RKO (cell line): ENCODE results near the gene PACS1.

Source experiments
- DNase-seq: peaks from one replicate; pipeline ENCODE4 v3.0.0-alpha.2; 2016; ENCODE audit warnings: low spot score

Gene PACS1

DNA sequence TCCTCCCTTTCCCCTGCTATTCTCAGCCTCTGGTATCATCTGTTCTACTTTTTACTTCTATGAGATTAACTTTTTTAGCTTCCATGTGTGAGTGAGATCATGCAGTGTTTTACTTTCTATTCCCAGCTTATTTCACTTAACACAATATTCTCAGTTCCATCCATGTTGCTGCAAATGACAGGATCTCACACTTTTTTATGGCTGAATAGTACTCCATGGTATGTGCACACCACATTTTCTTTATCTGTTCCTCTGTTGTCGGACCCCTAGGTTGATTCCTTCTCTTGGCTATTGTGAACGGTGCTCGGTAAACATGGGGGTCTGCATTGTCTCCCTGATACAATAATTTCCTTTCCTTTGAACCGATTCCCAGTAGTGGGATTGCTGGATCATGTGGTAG lies 117.4 kb downstream of the PACS1 start:
- DNase-seq = no peak

DNA sequence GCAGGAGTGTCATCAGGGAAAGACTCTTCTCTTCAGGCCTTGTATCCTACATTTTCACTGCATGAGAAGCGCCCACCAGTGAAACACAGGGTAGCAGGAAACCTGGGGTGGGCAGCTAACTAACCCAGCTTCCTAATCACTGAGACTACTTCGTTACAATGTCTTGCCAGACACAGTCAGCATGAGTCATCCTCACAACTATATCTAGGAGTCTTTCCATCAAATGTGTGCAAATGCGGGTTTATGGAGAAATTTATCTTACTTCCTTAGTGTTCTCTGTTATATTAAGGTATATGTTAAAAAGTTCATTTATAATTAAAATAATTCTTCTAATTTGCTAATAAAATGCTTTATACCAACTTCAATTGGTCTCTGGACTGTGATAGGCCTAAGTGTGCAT lies 118.5 kb downstream of the PACS1 start:
- peak; percentile 54 for DNase-seq

DNA sequence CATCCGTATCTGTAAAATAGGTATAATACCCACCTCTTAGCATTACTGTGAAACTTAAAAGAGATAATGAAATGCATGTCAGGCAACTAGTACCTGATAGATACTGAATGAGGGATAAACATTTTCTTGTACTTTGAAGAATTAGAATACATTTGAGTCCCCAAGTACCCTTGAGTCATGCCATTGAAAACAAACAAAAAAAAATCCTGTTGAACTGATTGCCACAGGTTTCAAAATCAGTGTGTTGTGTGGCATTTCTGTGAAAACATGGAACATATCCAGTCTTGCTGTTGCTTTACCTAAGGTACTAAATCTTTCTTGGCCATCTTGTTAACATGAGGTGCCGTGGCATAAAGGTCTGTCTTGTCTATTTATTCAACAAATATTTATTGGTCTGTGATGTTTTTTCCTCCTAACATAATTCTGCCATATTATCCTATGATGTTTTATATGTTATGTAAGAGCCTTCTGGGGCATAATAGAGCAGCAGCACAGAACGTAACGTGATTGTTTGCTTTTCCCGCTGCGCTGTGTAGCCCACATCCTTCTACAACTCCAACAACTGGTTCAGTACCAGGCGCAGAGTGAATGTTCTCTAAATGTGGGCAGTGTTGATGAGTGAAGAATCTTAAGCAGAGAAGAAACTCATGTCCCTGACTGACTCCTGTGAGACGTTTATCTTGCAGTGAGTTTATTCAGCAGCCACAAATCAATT lies 119.1 kb downstream of the PACS1 start:
- DNase-seq = no peak

DNA sequence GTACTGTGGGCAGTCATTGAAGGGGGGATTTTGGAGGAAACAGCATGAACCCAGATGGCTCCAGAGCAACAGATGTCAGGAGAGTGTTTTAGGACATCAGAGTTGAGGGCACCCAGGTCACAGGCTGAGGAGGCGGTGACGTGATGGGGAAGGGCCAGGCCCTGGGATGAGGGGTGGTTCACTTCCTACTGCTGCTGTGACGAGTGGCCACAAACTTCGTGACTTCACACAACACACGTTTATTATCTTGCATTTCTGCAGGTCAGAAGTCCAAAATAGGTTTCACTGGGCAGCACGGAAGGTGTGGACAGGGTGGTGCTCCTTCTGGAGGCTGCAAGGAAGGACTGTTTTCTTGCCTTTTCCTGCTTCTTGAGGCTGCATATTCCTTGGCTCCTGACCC lies 120.7 kb downstream of the PACS1 start:
- DNase-seq = no peak

DNA sequence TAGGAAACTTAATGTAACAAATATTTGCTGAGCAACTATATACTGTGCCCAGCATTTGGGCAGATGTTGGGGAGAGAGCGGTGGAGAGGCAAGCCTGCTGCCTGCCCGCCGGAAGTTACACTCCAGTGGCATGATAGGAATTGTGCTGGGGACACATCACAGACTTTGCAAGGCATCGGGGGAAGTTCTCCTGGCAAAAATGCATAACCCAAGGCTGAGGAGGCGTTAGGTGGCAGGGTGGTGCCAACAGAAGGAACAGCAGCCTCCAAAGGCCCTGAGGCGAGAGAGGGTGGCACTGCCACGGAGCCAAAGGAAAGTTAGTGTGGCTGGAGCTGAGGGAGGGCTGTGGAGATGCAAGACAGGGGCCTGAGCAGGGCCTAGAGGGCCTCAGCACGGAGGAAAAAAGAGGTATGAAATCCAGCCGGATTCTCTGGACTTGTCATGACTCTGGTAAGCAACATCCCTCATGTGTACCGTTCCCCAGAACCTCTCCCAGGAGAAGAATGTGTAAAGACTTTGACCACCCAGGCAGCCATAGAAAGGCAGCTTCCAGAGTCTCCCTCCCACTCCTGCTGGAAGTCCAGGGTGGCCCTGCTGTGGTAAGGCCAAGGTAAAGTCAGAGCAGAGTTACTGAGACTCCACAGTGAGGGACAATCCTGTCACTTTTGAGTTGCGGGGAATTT lies 122.2 kb downstream of the PACS1 start:
- DNase-seq = no peak

DNA sequence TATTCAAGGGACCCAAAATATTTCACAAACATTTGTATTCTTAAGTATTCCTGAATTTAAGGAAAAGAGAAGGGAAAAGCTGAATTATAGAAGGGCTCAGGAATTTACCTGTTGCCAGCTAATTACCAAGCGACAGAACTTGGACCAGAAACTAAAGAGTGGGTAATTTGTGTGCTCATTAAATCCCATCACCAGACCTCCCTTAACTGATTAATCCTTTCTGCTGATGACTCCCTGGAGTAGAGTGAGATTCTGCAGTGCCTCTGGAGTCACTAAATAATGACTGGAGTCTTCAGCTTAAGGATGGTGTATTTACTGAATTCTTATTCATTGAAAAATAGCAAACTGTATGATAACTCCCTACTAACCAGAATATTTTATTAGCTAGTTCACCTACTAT lies 124.3 kb downstream of the PACS1 start:
- DNase-seq = no peak

DNA sequence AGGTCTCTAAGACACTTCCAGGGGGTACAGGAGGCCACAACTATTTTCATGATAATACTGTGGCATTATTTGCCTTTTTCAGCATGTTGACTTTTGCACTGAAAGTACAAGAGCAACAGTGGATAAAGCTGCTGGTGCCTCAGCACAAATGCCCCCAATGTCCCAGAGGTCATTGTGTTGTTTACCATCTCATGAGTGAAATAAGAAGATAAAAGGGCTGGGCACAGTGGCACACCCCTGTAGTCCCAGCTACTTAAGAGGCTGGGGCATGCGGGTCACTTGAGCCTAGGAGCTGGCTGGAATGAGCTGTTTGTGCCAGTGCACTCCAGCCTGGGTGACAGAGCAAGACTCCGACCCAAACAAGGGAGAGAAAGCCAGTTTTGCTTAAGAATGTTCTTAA lies 125.8 kb downstream of the PACS1 start:
- no peak for DNase-seq

DNA sequence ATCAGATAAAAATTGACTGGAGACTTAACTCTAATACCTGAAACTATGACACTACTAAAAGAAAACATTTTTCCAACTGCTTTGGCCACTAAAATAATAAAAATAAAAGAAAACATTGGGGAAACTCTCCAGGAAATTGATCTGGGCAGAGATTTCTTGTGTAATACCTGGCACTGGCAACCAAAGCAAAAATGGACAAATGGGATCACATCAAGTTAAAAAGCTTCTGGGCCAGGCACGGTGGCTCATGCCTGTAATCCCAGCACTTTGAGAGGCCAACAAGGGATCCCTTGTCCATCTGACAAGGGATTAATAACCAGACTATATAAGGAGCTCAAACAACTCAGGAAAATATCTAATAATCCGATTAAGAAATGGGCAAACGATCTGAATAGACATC lies 133.8 kb downstream of the PACS1 start:
- no peak for DNase-seq

DNA sequence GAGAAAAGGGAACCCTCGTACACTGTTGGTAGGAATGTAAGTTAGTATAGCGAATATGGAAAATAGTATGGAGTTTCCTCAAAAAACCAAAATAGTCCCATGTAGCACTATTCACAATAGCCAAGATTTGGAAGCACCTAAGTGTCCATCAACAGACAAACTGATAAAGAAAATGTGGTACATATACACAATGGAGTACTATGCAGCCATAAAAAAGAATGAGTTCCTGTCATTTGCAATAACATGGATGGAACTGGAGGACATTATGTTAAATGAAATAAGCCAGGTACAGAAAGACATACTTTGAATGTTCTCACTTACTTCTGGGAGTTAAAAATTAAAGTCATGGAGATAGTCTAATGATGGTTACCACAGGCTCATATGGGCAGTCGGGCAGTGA lies 134.3 kb downstream of the PACS1 start:
- no peak for DNase-seq

DNA sequence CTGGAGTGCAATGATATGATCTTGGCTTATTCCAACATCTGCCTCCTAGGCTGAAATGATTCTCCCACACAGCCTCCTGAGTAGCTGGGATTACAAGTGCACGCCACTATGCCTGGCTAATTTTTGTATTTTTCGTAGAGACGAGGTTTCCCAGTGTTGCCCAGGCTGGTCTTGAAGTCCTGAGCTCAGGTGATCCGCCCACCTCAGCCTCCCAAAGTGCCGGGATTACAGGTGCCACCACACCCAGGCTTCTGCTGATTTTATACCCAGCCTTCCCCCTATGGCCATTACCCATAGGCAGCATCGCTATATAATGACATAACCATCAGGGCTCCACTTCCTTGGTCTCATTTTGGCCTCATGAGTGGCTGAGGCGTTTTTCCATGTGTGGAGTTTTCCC lies 137.7 kb downstream of the PACS1 start:
- no peak for DNase-seq

DNA sequence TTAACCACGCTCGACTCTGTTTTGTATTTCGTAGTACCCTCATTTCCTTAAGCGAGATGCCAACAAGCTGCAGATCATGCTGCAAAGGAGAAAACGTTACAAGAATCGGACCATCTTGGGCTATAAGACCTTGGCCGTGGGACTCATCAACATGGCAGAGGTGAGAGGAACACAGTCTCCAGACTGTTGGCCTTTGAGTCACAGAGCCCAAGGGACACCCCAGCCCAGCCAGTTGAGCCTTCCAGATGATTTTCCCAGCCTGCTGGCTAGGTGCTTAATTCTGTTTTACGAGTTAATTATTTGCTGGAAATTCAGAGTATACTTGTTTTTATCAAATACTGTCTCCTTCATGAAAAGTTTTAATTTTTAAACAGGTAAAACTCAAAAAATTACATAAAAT lies 141.0 kb downstream of the PACS1 start:
- DNase-seq = no peak

DNA sequence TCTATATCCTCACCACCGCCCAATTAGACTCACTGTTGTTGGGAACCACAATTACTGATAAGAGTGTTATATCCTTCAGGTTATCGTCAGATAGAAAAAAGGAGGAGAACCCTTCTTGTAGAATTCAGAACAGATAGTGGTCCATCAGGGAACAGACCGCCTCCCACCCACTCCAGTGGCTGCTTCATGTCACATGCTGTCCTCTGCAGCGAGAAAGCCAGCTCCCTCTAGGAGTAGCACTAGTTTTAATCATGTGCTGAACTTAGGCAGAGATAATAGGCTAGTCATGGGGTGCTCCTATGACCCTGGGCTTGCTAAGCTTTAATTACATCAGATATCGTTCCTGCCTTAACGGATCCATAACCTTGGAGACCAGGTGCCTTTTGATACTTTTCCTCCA lies 146.8 kb downstream of the PACS1 start:
- DNase-seq = no peak

DNA sequence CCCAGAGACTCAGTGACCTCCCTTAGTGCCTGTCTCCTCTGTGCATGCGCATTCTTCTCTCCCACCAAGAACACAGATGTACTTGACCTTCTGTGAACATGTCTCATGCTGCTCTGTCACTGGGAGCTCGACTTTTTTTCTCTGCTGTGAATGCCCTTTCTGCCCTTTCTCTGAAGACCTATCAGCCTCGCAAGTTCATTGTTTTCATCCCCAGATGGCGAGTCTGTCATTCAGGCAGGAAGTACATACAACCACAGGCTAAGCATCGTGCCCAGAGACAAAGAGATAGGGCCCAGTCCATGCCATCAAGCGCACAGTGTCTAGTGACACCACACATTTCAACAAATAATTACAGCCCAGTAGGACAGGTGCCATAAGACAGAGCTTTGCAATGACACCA lies 148.0 kb downstream of the PACS1 start:
- DNase-seq = no peak

DNA sequence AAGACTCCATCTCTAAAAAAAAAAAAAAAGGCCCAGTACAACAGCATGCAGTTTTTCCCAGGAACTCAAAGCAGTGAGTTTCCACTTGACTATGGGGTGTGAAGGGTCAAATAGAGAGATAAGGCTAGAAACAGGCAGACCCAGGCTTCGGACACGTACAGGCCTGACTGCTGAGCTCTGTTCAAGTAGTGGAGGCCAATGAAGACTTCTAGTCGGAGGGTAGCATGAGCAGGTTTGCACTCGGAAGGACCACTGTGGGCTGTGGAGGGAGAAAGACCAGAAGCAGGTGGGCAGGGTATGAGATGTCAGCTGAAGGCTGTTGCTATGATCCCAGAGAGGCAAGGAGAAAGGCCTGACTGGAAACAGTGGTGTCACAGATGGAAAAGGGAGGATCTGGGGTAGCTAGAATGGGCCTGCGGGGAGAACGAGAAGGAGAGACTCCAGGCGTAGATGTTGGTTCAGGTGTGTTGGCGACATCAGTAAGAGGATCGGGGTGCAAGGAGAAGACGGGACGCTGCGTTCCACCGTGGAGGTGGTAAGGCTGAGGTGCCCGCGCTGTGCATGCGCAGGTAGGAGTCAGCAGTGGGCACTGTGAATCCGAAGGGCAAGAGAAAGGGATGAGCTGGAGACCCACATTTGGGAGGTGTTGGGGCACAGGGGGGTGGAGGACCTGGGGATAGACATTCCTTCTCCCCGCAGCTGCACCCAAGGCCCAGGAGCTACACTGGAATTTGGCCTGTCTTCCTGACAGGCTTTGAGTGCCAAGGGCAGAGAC lies 149.0 kb downstream of the PACS1 start:
- no peak for DNase-seq

DNA sequence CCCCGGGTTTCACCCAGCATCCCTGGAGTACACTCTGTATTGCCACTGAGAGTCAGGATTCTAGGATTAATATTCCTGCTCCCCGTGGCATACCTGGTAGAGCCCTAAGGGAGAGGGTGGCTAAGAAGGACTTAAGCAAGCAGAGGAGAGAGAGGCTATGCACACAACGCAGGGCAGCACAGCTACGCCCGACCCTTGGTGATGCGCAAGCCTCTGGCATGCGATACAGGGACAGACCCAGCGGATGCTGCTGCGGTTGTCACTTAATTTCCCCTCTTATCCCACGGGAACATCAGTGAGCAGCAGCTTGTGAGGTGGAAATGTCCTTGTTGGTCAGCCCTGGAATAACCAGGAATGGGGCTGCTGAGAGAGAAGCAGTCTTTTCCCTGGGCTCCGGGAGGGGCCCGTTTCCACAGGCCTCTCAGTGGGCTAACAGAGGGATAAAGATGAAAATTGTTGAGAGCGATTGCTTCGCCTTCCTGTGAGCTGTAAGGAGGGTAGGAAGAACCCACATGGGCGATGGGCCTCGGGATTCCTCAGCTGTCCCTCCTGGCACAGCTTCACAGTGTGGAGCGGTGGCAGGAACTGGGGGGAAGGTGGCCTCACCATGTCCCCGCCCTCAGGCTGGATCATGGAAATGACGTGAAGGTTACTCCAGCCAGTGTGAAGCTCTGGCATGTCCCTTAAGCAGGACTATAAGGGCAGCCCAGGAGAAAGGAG lies 149.9 kb downstream of the PACS1 start:
- no peak for DNase-seq

DNA sequence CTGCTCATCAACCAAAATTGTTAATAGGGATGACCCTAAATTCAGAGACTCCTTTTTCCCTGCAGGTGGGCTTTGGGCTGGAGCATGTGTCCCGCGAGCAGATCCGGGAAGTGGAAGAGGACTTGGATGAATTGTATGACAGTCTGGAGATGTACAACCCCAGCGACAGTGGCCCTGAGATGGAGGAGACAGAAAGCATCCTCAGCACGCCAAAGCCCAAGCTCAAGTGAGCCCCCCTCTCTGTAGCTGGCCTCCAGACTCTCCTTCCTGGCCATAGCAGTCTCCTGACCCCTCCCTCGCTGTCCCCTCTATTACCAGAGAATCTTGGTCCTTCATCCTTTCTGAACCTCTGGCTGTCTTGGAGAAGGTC lies 150.5 kb downstream of the PACS1 start:
- no peak for DNase-seq

DNA sequence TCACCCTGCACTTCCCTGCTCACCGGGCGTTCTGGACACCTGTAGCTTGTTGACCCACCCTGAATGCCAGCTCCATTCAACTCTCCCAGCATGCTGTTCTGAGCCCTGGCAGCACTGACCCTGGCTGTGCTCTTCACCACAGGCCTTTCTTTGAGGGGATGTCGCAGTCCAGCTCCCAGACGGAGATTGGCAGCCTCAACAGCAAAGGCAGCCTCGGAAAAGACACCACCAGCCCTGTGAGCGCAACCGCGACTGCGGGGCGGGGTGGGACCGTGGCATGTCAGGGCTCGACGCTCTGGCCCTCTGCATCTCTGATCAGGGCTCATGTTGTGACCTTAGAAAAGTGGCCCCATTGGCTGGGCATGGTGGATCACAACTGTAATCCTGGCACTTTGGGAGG lies 150.9 kb downstream of the PACS1 start:
- no peak for DNase-seq

DNA sequence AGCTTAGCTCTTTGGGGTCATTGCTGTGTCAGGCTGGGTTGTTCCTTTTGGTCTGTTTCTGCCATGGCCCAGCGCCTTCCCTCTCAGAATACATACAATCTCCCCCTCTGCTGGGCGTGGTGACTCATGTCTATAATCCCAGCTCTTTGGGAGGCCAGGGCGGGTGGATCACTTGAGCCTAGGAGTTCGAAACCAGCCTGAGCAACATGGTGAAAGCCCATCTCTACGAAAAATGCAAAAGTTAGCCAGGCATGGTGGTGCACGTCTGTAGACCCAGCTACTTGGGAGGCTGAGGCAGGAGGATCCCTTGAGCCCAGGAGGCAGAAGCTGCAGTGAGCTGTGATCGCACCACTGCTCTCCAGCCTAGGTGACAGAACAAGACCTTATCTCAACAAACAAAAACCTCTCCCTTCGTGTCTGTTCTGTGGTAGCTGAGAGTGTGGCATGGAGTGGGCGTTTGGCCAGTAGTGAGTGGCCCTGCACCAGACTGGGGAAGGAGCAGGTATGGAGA lies 151.7 kb downstream of the PACS1 start:
- DNase-seq = no peak

DNA sequence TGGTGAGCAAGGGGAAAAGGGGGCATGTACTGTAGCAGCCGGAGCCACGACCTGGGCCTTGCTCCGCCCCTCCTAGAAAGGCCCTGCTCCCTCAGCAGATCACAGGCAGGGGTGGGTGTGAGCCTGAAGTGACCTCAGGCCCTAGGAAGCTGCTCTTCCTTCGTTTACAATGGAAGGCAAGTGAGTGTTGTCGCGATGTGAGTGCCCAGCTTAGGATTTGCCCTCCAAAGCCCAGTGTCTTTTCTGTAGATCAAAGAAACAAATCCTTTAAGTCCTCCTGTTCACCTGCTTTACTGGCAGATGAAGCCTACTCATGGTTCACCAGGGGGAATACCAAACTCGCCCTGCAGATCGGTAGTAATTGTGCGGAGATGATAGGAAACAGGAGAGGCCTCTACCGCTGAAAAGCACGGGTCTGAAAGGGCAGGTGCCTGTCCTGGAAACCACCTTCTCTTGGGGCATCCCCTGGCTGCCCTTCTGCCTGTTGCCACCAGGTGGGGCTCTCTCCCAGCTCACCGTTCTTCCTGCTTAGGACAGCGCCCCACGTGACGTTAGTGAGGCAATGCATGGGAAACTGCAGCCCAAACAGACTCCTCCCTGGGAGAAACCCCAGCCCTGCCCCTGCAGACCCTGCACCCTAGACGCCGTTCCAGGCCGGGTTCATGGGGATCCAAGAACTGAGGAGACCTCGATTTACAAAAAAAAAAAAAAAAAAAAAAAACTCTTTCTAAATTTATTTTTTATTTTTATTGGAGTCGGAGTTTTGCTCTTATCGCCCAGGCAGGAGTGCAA lies 152.5 kb downstream of the PACS1 start:
- DNase-seq = peak; percentile 91

DNA sequence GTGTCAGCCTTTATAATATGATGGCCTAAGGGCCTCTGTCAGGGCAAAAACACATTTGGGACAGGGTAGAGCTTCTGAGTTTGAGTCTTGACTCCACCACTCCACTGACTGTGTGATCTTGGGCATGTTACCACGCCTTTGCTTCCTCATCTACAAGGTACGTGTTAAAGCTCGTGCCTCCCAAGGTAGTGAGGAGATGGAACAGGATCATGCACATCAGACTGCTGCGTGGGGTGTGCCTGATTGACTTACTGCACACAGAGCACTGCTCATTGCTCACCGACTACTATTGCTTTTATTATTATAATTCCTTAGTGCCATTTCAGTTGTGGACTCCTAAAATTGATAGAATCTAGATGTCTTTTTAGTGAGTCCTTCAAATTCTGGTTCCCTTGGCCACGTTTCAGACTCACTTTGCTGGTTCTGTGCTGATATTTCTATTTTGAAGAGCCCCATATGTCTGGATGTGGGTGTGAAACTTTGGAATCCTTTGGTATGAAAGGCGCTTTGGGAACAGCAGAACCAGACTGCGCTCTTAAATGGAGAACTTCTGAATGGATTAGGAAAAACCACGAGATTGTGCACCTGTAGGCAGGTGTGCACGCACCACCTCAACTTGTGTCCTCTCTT lies 154.3 kb downstream of the PACS1 start:
- no peak for DNase-seq

DNA sequence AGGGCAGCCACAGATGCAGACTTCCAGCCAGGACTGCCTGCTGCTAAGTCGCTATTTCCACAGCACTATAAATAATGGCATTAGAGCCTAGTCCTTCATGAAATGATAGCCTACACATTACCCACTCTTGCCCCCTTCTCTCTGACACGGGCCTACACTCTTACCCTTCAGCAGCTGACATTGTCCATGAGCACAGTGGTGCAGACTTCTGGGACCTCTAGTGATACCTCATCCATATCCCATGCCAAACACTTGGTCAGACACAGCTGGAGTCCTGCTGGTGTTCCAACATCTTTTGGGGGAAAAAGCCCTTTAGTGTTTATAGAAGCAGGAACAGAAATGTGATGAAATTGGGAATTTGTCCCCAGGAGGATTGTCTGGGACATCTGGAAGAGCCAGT lies 155.0 kb downstream of the PACS1 start:
- DNase-seq = no peak
